ENCODE results near the gene LARP1. TPM values are rescaled to one million over a fixed set of nuclear protein-coding genes. Genes with fewer than 3 reads are reported as not detected.
A peak's percentile ranks its signal among the peaks of the same experiment; 100 is the strongest.

The LARP1 gene
- total and polyA plus RNA-seq, 9 of the 15 experiments (the other 6 are each of a cell fraction or from before 2014, with no cell fraction given), result 22.6 to 300 (median 92.0) TPM

DNA sequence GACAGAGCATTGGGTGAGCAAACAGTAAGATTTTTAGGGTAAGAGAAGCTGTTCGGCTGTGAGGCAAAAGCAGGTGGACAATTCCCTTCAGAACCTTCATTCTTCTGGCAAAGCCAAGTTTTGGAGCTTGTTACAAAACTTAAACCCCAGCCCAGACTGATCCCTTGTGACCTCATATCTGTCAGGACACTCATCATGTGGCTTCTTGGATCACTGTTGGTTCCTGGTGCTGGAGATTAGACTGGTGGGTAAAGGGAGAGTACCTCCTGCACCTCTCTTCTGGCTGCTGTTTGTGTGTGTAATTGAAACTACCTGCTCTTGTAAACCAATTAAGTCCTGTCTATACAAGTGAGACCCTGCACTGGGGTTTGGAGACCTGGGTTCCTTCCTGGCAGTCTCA lies 21.0 kb downstream of the LARP1 start (continued):
- TF ChIP-seq, protein P1, sequence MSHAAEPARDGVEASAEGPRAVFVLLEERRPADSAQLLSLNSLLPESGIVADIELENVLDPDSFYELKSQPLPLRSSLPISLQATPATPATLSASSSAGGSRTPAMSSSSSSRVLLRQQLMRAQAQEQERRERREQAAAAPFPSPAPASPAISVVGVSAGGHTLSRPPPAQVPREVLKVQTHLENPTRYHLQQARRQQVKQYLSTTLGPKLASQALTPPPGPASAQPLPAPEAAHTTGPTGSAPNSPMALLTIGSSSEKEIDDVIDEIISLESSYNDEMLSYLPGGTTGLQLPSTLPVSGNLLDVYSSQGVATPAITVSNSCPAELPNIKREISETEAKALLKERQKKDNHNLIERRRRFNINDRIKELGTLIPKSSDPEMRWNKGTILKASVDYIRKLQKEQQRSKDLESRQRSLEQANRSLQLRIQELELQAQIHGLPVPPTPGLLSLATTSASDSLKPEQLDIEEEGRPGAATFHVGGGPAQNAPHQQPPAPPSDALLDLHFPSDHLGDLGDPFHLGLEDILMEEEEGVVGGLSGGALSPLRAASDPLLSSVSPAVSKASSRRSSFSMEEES (CRISPR knock-in tag; IDR thresholded peaks at IDR 0.05), result peak; percentile 27; the same call in 1 of the 2 replicates
- TF ChIP-seq PTTG1 (tag; IDR thresholded peaks at IDR 0.05; ENCODE audit: low read depth) (no peak), CBFA2T2 (conservative IDR thresholded peaks at IDR 0.05) (peak; percentile 70), BHLHE40 (IDR thresholded peaks at IDR 0.05; ENCODE audit: low read length) (no peak), EP300 (IDR thresholded peaks at IDR 0.05; ENCODE audit: low read length) (peak; percentile 44; the same call in 1 of the 2 replicates), RCOR1 (IDR thresholded peaks at IDR 0.05; ENCODE audit: borderline replicate concordance in 1 of 2, low read depth in 2 of 2, low read length in 2 of 2) (peak in 1 of 2 experiments; percentile 42; a peak in 1 of 4 replicates), IRF2 (CRISPR knock-in tag; IDR thresholded peaks at IDR 0.05) (no peak), HEY1 (CRISPR knock-in tag; IDR thresholded peaks at IDR 0.05; ENCODE audit: borderline replicate concordance) (no peak), MEIS2 (IDR thresholded peaks at IDR 0.05; ENCODE audit: partially characterized antibody) (peak; percentile 78), NCOR1 (IDR thresholded peaks at IDR 0.05) (peak; percentile 62), MED1 (CRISPR knock-in tag; IDR thresholded peaks at IDR 0.05; ENCODE audit: borderline replicate concordance) (no peak), CREM (IDR thresholded peaks at IDR 0.05; ENCODE audit: low read depth) (peak; percentile 48; the same call in 1 of the 2 replicates), ZNF668 (CRISPR knock-in tag; IDR thresholded peaks at IDR 0.05) (no peak), RBM34 (IDR thresholded peaks at IDR 0.05; ENCODE audit: borderline replicate concordance, insufficient read depth, low read length) (no peak), RAD51 (IDR thresholded peaks at IDR 0.05; ENCODE audit: borderline replicate concordance, low read depth) (no peak)
- TF ChIP-seq, protein P2, sequence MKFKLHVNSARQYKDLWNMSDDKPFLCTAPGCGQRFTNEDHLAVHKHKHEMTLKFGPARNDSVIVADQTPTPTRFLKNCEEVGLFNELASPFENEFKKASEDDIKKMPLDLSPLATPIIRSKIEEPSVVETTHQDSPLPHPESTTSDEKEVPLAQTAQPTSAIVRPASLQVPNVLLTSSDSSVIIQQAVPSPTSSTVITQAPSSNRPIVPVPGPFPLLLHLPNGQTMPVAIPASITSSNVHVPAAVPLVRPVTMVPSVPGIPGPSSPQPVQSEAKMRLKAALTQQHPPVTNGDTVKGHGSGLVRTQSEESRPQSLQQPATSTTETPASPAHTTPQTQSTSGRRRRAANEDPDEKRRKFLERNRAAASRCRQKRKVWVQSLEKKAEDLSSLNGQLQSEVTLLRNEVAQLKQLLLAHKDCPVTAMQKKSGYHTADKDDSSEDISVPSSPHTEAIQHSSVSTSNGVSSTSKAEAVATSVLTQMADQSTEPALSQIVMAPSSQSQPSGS (CRISPR knock-in tag; IDR thresholded peaks at IDR 0.05), result no peak
- TF ChIP-seq, protein P3, sequence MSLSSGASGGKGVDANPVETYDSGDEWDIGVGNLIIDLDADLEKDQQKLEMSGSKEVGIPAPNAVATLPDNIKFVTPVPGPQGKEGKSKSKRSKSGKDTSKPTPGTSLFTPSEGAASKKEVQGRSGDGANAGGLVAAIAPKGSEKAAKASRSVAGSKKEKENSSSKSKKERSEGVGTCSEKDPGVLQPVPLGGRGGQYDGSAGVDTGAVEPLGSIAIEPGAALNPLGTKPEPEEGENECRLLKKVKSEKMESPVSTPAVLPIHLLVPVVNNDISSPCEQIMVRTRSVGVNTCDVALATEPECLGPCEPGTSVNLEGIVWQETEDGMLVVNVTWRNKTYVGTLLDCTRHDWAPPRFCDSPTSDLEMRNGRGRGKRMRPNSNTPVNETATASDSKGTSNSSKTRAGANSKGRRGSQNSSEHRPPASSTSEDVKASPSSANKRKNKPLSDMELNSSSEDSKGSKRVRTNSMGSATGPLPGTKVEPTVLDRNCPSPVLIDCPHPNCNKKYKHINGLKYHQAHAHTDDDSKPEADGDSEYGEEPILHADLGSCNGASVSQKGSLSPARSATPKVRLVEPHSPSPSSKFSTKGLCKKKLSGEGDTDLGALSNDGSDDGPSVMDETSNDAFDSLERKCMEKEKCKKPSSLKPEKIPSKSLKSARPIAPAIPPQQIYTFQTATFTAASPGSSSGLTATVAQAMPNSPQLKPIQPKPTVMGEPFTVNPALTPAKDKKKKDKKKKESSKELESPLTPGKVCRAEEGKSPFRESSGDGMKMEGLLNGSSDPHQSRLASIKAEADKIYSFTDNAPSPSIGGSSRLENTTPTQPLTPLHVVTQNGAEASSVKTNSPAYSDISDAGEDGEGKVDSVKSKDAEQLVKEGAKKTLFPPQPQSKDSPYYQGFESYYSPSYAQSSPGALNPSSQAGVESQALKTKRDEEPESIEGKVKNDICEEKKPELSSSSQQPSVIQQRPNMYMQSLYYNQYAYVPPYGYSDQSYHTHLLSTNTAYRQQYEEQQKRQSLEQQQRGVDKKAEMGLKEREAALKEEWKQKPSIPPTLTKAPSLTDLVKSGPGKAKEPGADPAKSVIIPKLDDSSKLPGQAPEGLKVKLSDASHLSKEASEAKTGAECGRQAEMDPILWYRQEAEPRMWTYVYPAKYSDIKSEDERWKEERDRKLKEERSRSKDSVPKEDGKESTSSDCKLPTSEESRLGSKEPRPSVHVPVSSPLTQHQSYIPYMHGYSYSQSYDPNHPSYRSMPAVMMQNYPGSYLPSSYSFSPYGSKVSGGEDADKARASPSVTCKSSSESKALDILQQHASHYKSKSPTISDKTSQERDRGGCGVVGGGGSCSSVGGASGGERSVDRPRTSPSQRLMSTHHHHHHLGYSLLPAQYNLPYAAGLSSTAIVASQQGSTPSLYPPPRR (CRISPR knock-in tag; IDR thresholded peaks at IDR 0.05; ENCODE audit: borderline replicate concordance), result no peak
- TF ChIP-seq, protein P4, sequence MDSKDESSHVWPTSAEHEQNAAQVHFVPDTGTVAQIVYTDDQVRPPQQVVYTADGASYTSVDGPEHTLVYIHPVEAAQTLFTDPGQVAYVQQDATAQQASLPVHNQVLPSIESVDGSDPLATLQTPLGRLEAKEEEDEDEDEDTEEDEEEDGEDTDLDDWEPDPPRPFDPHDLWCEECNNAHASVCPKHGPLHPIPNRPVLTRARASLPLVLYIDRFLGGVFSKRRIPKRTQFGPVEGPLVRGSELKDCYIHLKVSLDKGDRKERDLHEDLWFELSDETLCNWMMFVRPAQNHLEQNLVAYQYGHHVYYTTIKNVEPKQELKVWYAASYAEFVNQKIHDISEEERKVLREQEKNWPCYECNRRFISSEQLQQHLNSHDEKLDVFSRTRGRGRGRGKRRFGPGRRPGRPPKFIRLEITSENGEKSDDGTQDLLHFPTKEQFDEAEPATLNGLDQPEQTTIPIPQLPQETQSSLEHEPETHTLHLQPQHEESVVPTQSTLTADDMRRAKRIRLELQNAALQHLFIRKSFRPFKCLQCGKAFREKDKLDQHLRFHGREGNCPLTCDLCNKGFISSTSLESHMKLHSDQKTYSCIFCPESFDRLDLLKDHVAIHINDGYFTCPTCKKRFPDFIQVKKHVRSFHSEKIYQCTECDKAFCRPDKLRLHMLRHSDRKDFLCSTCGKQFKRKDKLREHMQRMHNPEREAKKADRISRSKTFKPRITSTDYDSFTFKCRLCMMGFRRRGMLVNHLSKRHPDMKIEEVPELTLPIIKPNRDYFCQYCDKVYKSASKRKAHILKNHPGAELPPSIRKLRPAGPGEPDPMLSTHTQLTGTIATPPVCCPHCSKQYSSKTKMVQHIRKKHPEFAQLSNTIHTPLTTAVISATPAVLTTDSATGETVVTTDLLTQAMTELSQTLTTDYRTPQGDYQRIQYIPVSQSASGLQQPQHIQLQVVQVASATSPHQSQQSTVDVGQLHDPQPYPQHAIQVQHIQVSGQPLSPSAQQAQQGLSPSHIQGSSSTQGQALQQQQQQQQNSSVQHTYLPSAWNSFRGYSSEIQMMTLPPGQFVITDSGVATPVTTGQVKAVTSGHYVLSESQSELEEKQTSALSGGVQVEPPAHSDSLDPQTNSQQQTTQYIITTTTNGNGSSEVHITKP (IDR thresholded peaks at IDR 0.05; ENCODE audit: partially characterized antibody), result no peak
